ENCODE measurements around the gene SUPT3H.
"Not testable (repeated sequence)": the region's sequence is repeated elsewhere in the genome, so short reads cannot be mapped to it uniquely, and the experiment has no call there.

SUPT3H gene

GRCh38 chr6:45105170-45105820 lies 272.4 kb downstream of the SUPT3H start:
- DNase-seq = no peak

GRCh38 chr6:45104429-45104828 lies 273.3 kb downstream of the SUPT3H start:
- no peak for DNase-seq

GRCh38 chr6:45098256-45098655 lies 279.5 kb downstream of the SUPT3H start:
- no peak for DNase-seq

- DNase-seq = no peak
Observed at GRCh38 chr6:45094831-45095230, 282.9 kb downstream of the SUPT3H start.

- DNase-seq = no peak
Observed at GRCh38 chr6:45092135-45092534, 285.6 kb downstream of the SUPT3H start.

- DNase-seq = no peak
Observed at GRCh38 chr6:45086360-45087084, 291.2 kb downstream of the SUPT3H start.

- no peak for DNase-seq
Observed at GRCh38 chr6:45084257-45084656, 293.5 kb downstream of the SUPT3H start.

GRCh38 chr6:45082091-45082490 lies 295.6 kb downstream of the SUPT3H start:
- DNase-seq = no peak

GRCh38 chr6:45081634-45082033 lies 296.1 kb downstream of the SUPT3H start:
- DNase-seq = no peak

- DNase-seq = no peak
Observed at GRCh38 chr6:45078432-45078831, 299.3 kb downstream of the SUPT3H start.

- DNase-seq = no peak
Observed at GRCh38 chr6:45076217-45076930, 301.4 kb downstream of the SUPT3H start.

GRCh38 chr6:45075246-45075645 lies 302.5 kb downstream of the SUPT3H start:
- DNase-seq = no peak

- no peak for DNase-seq
Observed at GRCh38 chr6:45074439-45074838, 303.3 kb downstream of the SUPT3H start.

- no peak for DNase-seq
Observed at GRCh38 chr6:45073771-45074170, 304.0 kb downstream of the SUPT3H start.

GRCh38 chr6:45072673-45073072 lies 305.1 kb downstream of the SUPT3H start:
- DNase-seq = no peak

- DNase-seq = no peak
Observed at GRCh38 chr6:45072016-45072415, 305.7 kb downstream of the SUPT3H start.

GRCh38 chr6:45069091-45069490 lies 308.6 kb downstream of the SUPT3H start:
- no peak for DNase-seq

GRCh38 chr6:45067446-45067845 lies 310.3 kb downstream of the SUPT3H start:
- not testable (repeated sequence) for DNase-seq

GRCh38 chr6:45062659-45063058 lies 315.1 kb downstream of the SUPT3H start:
- not testable (repeated sequence) for DNase-seq

GRCh38 chr6:45057711-45058110 lies 320.0 kb downstream of the SUPT3H start:
- DNase-seq = no peak

GRCh38 chr6:45054610-45055009 lies 323.1 kb downstream of the SUPT3H start:
- no peak for DNase-seq

- no peak for DNase-seq
Observed at GRCh38 chr6:45052325-45052724, 325.4 kb downstream of the SUPT3H start.

GRCh38 chr6:45049188-45049843 lies 328.4 kb downstream of the SUPT3H start:
- no peak for DNase-seq
